SK-N-SH (cell line): Measurements from ENCODE around the gene TRMU.

Source experiments
- CTCF ChIP-seq: fragments of 200-600 bp; sonication (generic); IDR thresholded peaks from 2 replicates; pipeline ENCODE4 v1.6.1; 2017; ENCODE audit warnings: antibody characterized with exemption, mild to moderate bottlenecking, moderate library complexity
- EP300 ChIP-seq, 2 experiments: IDR thresholded peaks; 2 replicates each; pipeline versions ENCODE4 v1.4.0 to v1.6.1; 2012; ENCODE audit warnings: borderline replicate concordance in 1 of 2, low read depth in 1 of 2, low read length in 1 of 2
- GABPA ChIP-seq: IDR thresholded peaks from 2 replicates; pipeline ENCODE4 v1.4.0; 2012; ENCODE audit warnings: low read depth, mild to moderate bottlenecking

GRCh38 chr22:46364341-46365165 is 29.0 kb downstream of the TRMU start:
- TF ChIP-seq CTCF (no peak), EP300 (IDR thresholded peaks at IDR 0.05; ENCODE audit: borderline replicate concordance in 1 of 2, low read depth in 1 of 2, low read length in 1 of 2) (no peak), GABPA (no peak)
